Measurements from ENCODE around the gene PLCL2. TPM values are rescaled to one million over a fixed set of nuclear protein-coding genes. Genes with fewer than 3 reads are reported as not detected.

The PLCL2 gene
- total and polyA plus RNA-seq, 10 of the 15 experiments (the other 5 are each of a cell fraction or from before 2014, with no cell fraction given) = 7.5 to 37.3 (median 21.7) TPM

DNA sequence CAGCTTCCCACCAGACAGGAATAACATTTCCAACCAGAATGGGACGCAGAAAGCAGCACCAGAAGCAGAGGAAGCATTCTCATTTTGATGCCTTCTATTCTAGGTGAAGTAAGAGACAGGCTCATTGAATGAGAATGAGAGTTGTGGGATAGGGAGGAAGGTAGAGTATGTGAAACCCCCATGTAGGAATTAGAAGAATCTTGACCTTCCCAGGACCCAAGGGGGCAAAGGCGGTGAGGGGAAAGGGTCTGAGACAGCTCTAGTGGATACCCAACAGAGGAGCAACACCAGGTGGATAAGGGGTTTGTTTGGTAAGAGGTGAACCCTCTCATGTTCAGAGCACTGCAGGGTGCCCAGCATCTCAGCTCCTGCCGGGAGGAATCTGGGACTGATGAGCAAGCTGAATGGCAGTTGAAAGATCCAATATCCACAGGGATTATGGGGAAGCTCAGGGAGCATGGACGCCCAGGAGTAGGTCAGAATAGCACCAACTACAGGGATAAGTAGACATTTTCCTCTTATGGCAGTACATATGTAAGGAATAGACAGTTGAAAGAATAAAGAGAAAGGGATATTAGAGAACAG is 77.0 kb downstream of the PLCL2 start:
- ChIA-PET CTCF (no interaction called here), SMC1A (ENCODE audit: uncharacterized antibody, unreplicated experiment) (interaction anchor here (1.1 to 2.1 kb wide), 3 partner anchors 24 to 58 kb away, joined by 3 to 6 read pairs (median 3); no protein-coding TSS in a partner anchor), POLR2A (no interaction called here), RAD21 (ENCODE audit: unreplicated experiment) (interaction anchor here (1.1 kb wide), 1 partner anchor 64 kb away, joined by 3 read pairs; no protein-coding TSS in a partner anchor)
- Histone ChIP-seq H3K27ac (ENCODE audit: control insufficient read depth, insufficient read depth) (no peak overlapping the region), H2AFZ (ENCODE audit: control insufficient read depth, low read depth, low read length) (no peak overlapping the region), H3K4me2 (ENCODE audit: control insufficient read depth, insufficient read depth) (no peak overlapping the region), H3K4me1 (ENCODE audit: control insufficient read depth, insufficient read depth, low read length) (no peaks in the 10 kb centered on the region), H3K9ac (ENCODE audit: control insufficient read depth, insufficient read depth, low read length) (no peak overlapping the region), H3K9me3 (replicated peaks; ENCODE audit: control insufficient read depth, insufficient read depth, low read length) (peaks cover under 1% of the 10 kb centered on the region; the same call in 2 of the 3 replicates), H3K27me3 (replicated peaks in 1 of 2; ENCODE audit: control insufficient read depth in 2 of 2, insufficient read depth in 2 of 2, low read length in 1 of 2) (no peaks in the 10 kb centered on the region), H3K36me3 (ENCODE audit: control insufficient read depth in 2 of 2, insufficient read depth in 2 of 2, low read length in 1 of 2) (no peaks in the 10 kb centered on the region; a peak in 1 of 4 replicates), H3K79me2 (ENCODE audit: control insufficient read depth, insufficient read depth, low read length) (peaks cover 11% of the 10 kb centered on the region), H3K4me3 (no peak overlapping the region), H4K20me1 (ENCODE audit: control insufficient read depth, insufficient read depth) (no peaks in the 10 kb centered on the region)
- ATAC-seq (no peak), FAIRE-seq (no peak), DNase-seq (ENCODE audit: low read depth, low spot score) (no peak)
- WGBS (ENCODE audit: insufficient coverage, insufficient replicate concordance, low lambda C conversion rate, missing lambda C conversion rate) = 96% methylated on average over 4 of the region's 4 CpGs
- intact Hi-C loops (cut with micrococcal nuclease; ENCODE audit: unreplicated experiment) (no loop called here), in situ Hi-C loops (cut with MboI) (no loop called here)
- no TSS peak for BruUV-seq (replicated peaks)
- TF ChIP-seq RCOR1 (conservative IDR thresholded peaks at IDR 0.05; ENCODE audit: low read depth, low read length) = no peak
- TF ChIP-seq HDAC2 (IDR thresholded peaks at IDR 0.05) = no peak
- TF ChIP-seq, protein P1, sequence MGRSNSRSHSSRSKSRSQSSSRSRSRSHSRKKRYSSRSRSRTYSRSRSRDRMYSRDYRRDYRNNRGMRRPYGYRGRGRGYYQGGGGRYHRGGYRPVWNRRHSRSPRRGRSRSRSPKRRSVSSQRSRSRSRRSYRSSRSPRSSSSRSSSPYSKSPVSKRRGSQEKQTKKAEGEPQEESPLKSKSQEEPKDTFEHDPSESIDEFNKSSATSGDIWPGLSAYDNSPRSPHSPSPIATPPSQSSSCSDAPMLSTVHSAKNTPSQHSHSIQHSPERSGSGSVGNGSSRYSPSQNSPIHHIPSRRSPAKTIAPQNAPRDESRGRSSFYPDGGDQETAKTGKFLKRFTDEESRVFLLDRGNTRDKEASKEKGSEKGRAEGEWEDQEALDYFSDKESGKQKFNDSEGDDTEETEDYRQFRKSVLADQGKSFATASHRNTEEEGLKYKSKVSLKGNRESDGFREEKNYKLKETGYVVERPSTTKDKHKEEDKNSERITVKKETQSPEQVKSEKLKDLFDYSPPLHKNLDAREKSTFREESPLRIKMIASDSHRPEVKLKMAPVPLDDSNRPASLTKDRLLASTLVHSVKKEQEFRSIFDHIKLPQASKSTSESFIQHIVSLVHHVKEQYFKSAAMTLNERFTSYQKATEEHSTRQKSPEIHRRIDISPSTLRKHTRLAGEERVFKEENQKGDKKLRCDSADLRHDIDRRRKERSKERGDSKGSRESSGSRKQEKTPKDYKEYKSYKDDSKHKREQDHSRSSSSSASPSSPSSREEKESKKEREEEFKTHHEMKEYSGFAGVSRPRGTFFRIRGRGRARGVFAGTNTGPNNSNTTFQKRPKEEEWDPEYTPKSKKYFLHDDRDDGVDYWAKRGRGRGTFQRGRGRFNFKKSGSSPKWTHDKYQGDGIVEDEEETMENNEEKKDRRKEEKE (IDR thresholded peaks at IDR 0.05) = no peak
- TF ChIP-seq SMARCA5 (IDR thresholded peaks at IDR 0.05) = no peak
- TF ChIP-seq TCF12 (IDR thresholded peaks at IDR 0.05; ENCODE audit: low read depth, low read length) = no peak
- no peak for TF ChIP-seq STAT3 (IDR thresholded peaks at IDR 0.05; ENCODE audit: low read depth, low read length)
- no peak for TF ChIP-seq YY1 (IDR thresholded peaks at IDR 0.05; ENCODE audit: low read depth, low read length)
- TF ChIP-seq RAD51 (IDR thresholded peaks at IDR 0.05) = no peak
- no peak for TF ChIP-seq KAT2A (conservative IDR thresholded peaks at IDR 0.05; ENCODE audit: control insufficient read depth, low read depth, low read length)
- no peak for TF ChIP-seq RAD21 (IDR thresholded peaks at IDR 0.05; ENCODE audit: insufficient read depth, low read depth, low read length)
- no peak for TF ChIP-seq ATF7 (IDR thresholded peaks at IDR 0.05; ENCODE audit: low read depth)
- no peak for TF ChIP-seq CREM (IDR thresholded peaks at IDR 0.05; ENCODE audit: low read depth)
- TF ChIP-seq TCF3 (IDR thresholded peaks at IDR 0.05; ENCODE audit: borderline replicate concordance, insufficient read depth, low read depth, low read length) = no peak
- TF ChIP-seq ZBTB11 (CRISPR knock-in tag; IDR thresholded peaks at IDR 0.05) = no peak
- no peak for TF ChIP-seq NFXL1 (IDR thresholded peaks at IDR 0.05; ENCODE audit: borderline replicate concordance)
- TF ChIP-seq, protein P2, sequence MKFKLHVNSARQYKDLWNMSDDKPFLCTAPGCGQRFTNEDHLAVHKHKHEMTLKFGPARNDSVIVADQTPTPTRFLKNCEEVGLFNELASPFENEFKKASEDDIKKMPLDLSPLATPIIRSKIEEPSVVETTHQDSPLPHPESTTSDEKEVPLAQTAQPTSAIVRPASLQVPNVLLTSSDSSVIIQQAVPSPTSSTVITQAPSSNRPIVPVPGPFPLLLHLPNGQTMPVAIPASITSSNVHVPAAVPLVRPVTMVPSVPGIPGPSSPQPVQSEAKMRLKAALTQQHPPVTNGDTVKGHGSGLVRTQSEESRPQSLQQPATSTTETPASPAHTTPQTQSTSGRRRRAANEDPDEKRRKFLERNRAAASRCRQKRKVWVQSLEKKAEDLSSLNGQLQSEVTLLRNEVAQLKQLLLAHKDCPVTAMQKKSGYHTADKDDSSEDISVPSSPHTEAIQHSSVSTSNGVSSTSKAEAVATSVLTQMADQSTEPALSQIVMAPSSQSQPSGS (IDR thresholded peaks at IDR 0.05; ENCODE audit: low read length) = no peak
- TF ChIP-seq, protein P3, sequence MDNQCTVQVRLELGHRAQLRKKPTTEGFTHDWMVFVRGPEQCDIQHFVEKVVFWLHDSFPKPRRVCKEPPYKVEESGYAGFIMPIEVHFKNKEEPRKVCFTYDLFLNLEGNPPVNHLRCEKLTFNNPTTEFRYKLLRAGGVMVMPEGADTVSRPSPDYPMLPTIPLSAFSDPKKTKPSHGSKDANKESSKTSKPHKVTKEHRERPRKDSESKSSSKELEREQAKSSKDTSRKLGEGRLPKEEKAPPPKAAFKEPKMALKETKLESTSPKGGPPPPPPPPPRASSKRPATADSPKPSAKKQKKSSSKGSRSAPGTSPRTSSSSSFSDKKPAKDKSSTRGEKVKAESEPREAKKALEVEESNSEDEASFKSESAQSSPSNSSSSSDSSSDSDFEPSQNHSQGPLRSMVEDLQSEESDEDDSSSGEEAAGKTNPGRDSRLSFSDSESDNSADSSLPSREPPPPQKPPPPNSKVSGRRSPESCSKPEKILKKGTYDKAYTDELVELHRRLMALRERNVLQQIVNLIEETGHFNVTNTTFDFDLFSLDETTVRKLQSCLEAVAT (IDR thresholded peaks at IDR 0.05) = no peak

Data from GM12878 (cell line).